Mucosa of descending colon (tissue), 3 donors: ENCODE measurements around the gene ANO2. TPM values are rescaled to one million over a fixed set of nuclear protein-coding genes. Genes with fewer than 3 reads are reported as not detected.

Source experiments
- ATAC-seq: fragments of 200-7000 bp; cut with Tn5 transposase; one replicate; pipeline ENCODE4 v1.9.1; 2020; ENCODE audit warnings: mild to moderate bottlenecking, moderate library complexity
- DNase-seq, 3 donors: peaks; one replicate each; pipeline ENCODE4 v3.0.0-alpha.2; 2020
- H3K36me3 ChIP-seq: fragments of 200-600 bp; one replicate; pipeline ENCODE4 v1.8.0; 2021; ENCODE audit warnings: low read depth, mild to moderate bottlenecking
- H3K4me1 ChIP-seq: fragments of 200-600 bp; one replicate; pipeline ENCODE4 v1.8.0; 2021; ENCODE audit warnings: low read depth, mild to moderate bottlenecking
- H3K4me3 ChIP-seq: fragments of 200-600 bp; one replicate; pipeline ENCODE4 v1.8.0; 2021; ENCODE audit warnings: mild to moderate bottlenecking
- H3K9me3 ChIP-seq: fragments of 200-600 bp; one replicate; pipeline ENCODE4 v1.8.0; 2021; ENCODE audit warnings: mild to moderate bottlenecking
- intact Hi-C, 2 donors: fragments of 100-400 bp; cut with DNase I in 1 of 2; cut with micrococcal nuclease in 1 of 2; formaldehyde crosslinking; loops; one replicate each; pipeline versions ENCODE4 v1.11.0 to v1.11.1; 2022; cut with DNase I, micrococcal nuclease
- total RNA-seq, 3 donors: library from RNA; stranded (reverse); fragmentation: NEBNext Ultra II Directional in 2 of 3; extraction: Animal tissue kit (Norgen Biotek cat#: 25700) in 2 of 3; gene quantifications; one replicate each; pipeline versions ENCODE4 v1.2.1 to v1.2.4, GENCODE V29; 2021 to 2023
- TF ChIP-seq, protein P1 (sequence below): fragments of 200-600 bp; IDR thresholded peaks from one replicate; pipeline ENCODE4 v1.8.0; 2022; ENCODE audit warnings: antibody characterized with exemption, mild to moderate bottlenecking
- donor health status: DM: no; HTN: no; CAD: no; lungs with moderate emphysema.
- donor health status: DM: no; HTN: no; CAD: no.
- donor health status: DM: no; HTN: yes; CAD: no.

The ANO2 gene
- total RNA-seq, 3 donors from 2014 or later, result 0.58 to 5.1 (median 3.1) TPM

GRCh38 chr12:5593998-5594397 lies 351.1 kb downstream of the ANO2 start:
- Histone ChIP-seq H3K36me3 (no peaks in the 10 kb centered on the region), H3K9me3 (no peaks in the 10 kb centered on the region), H3K4me3 (no peak overlapping the region), H3K4me1 (no peaks in the 10 kb centered on the region)
- intact Hi-C loops, result no loop called here
- no peak for DNase-seq
- ATAC-seq, result no peak
- TF ChIP-seq, protein P1, sequence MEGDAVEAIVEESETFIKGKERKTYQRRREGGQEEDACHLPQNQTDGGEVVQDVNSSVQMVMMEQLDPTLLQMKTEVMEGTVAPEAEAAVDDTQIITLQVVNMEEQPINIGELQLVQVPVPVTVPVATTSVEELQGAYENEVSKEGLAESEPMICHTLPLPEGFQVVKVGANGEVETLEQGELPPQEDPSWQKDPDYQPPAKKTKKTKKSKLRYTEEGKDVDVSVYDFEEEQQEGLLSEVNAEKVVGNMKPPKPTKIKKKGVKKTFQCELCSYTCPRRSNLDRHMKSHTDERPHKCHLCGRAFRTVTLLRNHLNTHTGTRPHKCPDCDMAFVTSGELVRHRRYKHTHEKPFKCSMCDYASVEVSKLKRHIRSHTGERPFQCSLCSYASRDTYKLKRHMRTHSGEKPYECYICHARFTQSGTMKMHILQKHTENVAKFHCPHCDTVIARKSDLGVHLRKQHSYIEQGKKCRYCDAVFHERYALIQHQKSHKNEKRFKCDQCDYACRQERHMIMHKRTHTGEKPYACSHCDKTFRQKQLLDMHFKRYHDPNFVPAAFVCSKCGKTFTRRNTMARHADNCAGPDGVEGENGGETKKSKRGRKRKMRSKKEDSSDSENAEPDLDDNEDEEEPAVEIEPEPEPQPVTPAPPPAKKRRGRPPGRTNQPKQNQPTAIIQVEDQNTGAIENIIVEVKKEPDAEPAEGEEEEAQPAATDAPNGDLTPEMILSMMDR, result no peak

DNA sequence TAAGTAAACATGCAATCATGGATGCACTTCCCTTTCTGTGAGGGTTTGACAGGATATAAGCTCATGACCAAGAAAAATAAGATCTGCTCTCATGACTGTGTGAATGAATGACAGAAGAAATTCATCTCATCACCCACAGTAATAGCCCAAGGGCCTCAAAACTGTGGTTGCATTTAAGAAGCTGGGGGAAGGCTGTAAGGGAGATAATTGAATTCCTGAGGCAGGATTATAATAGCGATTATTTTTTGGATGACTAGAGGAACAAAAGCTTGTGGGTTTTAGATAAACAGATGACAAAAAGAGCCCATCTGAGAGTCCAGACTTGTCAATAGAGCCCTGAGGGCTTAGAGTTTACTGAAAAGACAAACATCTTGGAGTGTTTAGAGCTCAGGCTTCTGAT lies 352.0 kb downstream of the ANO2 start:
- Histone ChIP-seq H3K36me3 (no peaks in the 10 kb centered on the region), H3K9me3 (no peaks in the 10 kb centered on the region), H3K4me1 (no peaks in the 10 kb centered on the region), H3K4me3 (no peak overlapping the region)
- DNase-seq, result no peak
- TF ChIP-seq, protein P1, result no peak
- no peak for ATAC-seq
- intact Hi-C loops, result no loop called here

GRCh38 chr12:5592310-5592709 lies 352.7 kb downstream of the ANO2 start:
- H3K36me3 ChIP-seq, result no peaks in the 10 kb centered on the region
- no peaks in the 10 kb centered on the region for H3K4me1 ChIP-seq
- no peak overlapping the region for H3K4me3 ChIP-seq
- ATAC-seq (no peak), DNase-seq (no peak)
- H3K9me3 ChIP-seq, result no peaks in the 10 kb centered on the region
- intact Hi-C loops, result no loop called here
- TF ChIP-seq, protein P1, result no peak

DNA sequence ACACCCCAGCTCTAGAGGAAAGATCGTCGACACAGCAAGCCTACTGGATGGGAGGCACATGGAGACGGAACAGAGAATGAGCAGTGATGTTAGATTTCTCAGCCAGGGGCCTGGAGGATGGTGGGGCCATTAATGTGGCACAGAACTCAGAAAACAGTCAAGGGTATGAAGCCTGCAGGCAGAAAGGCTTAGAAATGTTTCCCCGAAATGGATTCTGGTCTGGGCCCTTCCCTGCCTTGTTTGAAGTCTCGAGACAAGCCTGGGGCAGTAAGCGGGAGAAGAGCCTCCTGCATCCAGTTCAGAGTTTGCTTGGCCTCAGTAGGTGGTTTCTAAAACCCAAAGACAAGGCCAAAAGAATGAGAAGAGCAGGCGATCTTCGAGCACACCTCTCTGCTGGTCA lies 354.7 kb downstream of the ANO2 start:
- Histone ChIP-seq H3K36me3 (no peaks in the 10 kb centered on the region), H3K4me1 (no peaks in the 10 kb centered on the region), H3K4me3 (no peak overlapping the region), H3K9me3 (no peaks in the 10 kb centered on the region)
- intact Hi-C loops, result no loop called here
- TF ChIP-seq, protein P1, result no peak
- ATAC-seq (no peak), DNase-seq (no peak)

DNA sequence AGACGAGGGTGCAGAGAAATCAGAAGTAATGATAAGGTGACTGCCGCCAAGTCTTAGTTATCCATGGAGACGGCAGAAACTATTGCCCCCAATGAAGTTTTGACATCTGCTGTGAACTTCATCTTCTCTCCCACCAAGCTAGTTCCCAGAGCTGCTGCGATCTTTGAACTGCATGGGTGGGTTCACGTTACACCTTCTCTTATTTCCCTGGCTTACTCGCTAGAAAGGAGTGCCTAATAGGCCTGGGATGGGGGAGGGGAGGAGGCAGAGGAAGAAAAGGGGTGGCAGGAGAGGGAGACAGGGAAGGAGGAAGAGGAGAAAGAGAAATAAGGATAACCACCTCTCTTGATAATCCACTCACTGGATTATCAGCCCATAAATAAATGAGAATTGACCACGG lies 356.0 kb downstream of the ANO2 start:
- TF ChIP-seq, protein P1, result no peak
- intact Hi-C loops, result no loop called here
- no peak overlapping the region for H3K4me3 ChIP-seq

GRCh38 chr12:5588591-5588990 lies 356.5 kb downstream of the ANO2 start:
- TF ChIP-seq, protein P1, result no peak
- DNase-seq, result no peak
- Histone ChIP-seq H3K36me3 (no peaks in the 10 kb centered on the region), H3K4me3 (no peak overlapping the region), H3K4me1 (no peaks in the 10 kb centered on the region), H3K9me3 (no peaks in the 10 kb centered on the region)
- intact Hi-C loops, result no loop called here
- ATAC-seq, result no peak

More for the DNA sequence above, 356.0 kb downstream of the ANO2 start:
- Histone ChIP-seq H3K9me3 (no peaks in the 10 kb centered on the region), H3K4me1 (no peaks in the 10 kb centered on the region), H3K36me3 (no peaks in the 10 kb centered on the region)
- no peak for DNase-seq
- ATAC-seq, result no peak
